Kidney capillary endothelial cell (primary cell): Measurements from ENCODE around the gene SP6.

ENCODE experiments used
- DNase-seq: peaks from one replicate; pipeline ENCODE4 v3.0.0-alpha.2; 2018; ENCODE audit warnings: low spot score

Gene SP6

GRCh38 chr17:47850692-47851573 lies at the start of gene SP6:
SP6 (minus strand) TSS chr17:47851163; CDS start chr17:47848429, 2,734 bp downstream.
- DNase-seq: no peak

GRCh38 chr17:47899643-47900042 lies 48.7 kb upstream of the SP6 start:
- DNase-seq: no peak

GRCh38 chr17:47898241-47898640 lies 47.3 kb upstream of the SP6 start:
- DNase-seq: no peak

GRCh38 chr17:47897561-47897960 lies 46.6 kb upstream of the SP6 start:
- no peak for DNase-seq

GRCh38 chr17:47896672-47897490 lies 45.9 kb upstream of the SP6 start:
- DNase-seq: no peak

- DNase-seq: peak; percentile 100
Measured at GRCh38 chr17:47895856-47896671, 45.1 kb upstream of the SP6 start, which contains the start of gene SP2. SP2 (plus strand) TSS chr17:47896236; CDS start chr17:47896287, 51 bp downstream.

GRCh38 chr17:47895347-47895855 lies 44.4 kb upstream of the SP6 start:
- DNase-seq: no peak

GRCh38 chr17:47894498-47895346 lies 43.8 kb upstream of the SP6 start:
- DNase-seq: peak; percentile 13

- no peak for DNase-seq
Measured at GRCh38 chr17:47891545-47892088, 40.7 kb upstream of the SP6 start.

GRCh38 chr17:47889734-47890529 lies 39.0 kb upstream of the SP6 start:
- peak; percentile 75 for DNase-seq

- no peak for DNase-seq
Measured at GRCh38 chr17:47888293-47888692, 37.3 kb upstream of the SP6 start.

- DNase-seq: no peak
Measured at GRCh38 chr17:47884905-47885730, 34.2 kb upstream of the SP6 start.

GRCh38 chr17:47884427-47884740 lies 33.4 kb upstream of the SP6 start:
- DNase-seq: no peak

GRCh38 chr17:47883589-47884426 lies 32.8 kb upstream of the SP6 start:
- no peak for DNase-seq

GRCh38 chr17:47882695-47883588 lies 32.0 kb upstream of the SP6 start:
- DNase-seq: no peak

- DNase-seq: peak; percentile 21
Measured at GRCh38 chr17:47882247-47882646, 31.3 kb upstream of the SP6 start.
